ENCODE data around the gene NT5DC1.

GRCh38 chr6:116247285-116247684, 146.6 kb downstream of the NT5DC1 start:
- no peak for TF ChIP-seq ZFX (IDR thresholded peaks at IDR 0.05)
- no peak for TF ChIP-seq CTCF (conservative IDR thresholded peaks at IDR 0.05)
